Ectodermal cell (in vitro differentiated cells): ENCODE measurements around the gene DUS3L.

Experiments used
- H3K27ac ChIP-seq: 2 replicates; pipeline ENCODE4 v1.7.0; 2013; ENCODE audit warnings: mild to moderate bottlenecking, low read depth, low read length; ENCODE audit not compliant: insufficient read depth, poor library complexity, severe bottlenecking
- H3K27me3 ChIP-seq: 2 replicates; pipeline ENCODE4 v1.7.0; 2013; ENCODE audit warnings: mild to moderate bottlenecking, low read length; ENCODE audit not compliant: insufficient read depth, control insufficient read depth, poor library complexity, severe bottlenecking
- H3K36me3 ChIP-seq: one replicate; pipeline ENCODE4 v1.7.0; 2013; ENCODE audit warnings: low read length; ENCODE audit not compliant: control insufficient read depth, insufficient read depth
- H3K4me1 ChIP-seq: one replicate; pipeline ENCODE4 v1.7.0; 2013; ENCODE audit warnings: low read length; ENCODE audit not compliant: control insufficient read depth, insufficient read depth
- H3K4me3 ChIP-seq: 2 replicates; pipeline ENCODE4 v1.7.0; 2013; ENCODE audit warnings: low read depth, low read length, control low read depth; ENCODE audit not compliant: insufficient read depth
- H3K9me3 ChIP-seq: 2 replicates; pipeline ENCODE4 v1.7.0; 2013; ENCODE audit warnings: mild to moderate bottlenecking, low read length, moderate library complexity; ENCODE audit not compliant: control insufficient read depth
- WGBS, 2 experiments: methylation state at CpG; one replicate each; pipeline ENCODE4 v1.1.7; 2013; ENCODE audit warnings: missing lambda C conversion rate in 2 of 2; 5-methylcytosine and 5-hydroxymethylcytosine counted together

The DUS3L gene

GRCh38 chr19:5798244-5798643 lies 7.3 kb upstream of the DUS3L start:
- H3K4me1 ChIP-seq, result no peaks in the 10 kb centered on the region
- H3K27ac ChIP-seq, result no peak overlapping the region
- 89 to 94% methylated on average over 8 of the region's 8 CpGs for WGBS, 2 experiments
- peaks cover 5% of the 10 kb centered on the region for H3K27me3 ChIP-seq
- H3K9me3 ChIP-seq, result no peaks in the 10 kb centered on the region
- no peaks in the 10 kb centered on the region for H3K36me3 ChIP-seq
- no peak overlapping the region for H3K4me3 ChIP-seq

GRCh38 chr19:5795382-5795919 lies 4.5 kb upstream of the DUS3L start:
- no peaks in the 10 kb centered on the region for H3K27me3 ChIP-seq
- no peaks in the 10 kb centered on the region for H3K36me3 ChIP-seq
- H3K27ac ChIP-seq, result no peak overlapping the region
- H3K4me3 ChIP-seq, result no peak overlapping the region
- H3K9me3 ChIP-seq, result no peaks in the 10 kb centered on the region
- no peaks in the 10 kb centered on the region for H3K4me1 ChIP-seq
- WGBS, 2 experiments, result 88 to 89% methylated on average over 7 of the region's 7 CpGs

- no peaks in the 10 kb centered on the region for H3K27me3 ChIP-seq
- no peak overlapping the region for H3K27ac ChIP-seq
- no peaks in the 10 kb centered on the region for H3K9me3 ChIP-seq
- no peak overlapping the region for H3K4me3 ChIP-seq
- H3K4me1 ChIP-seq, result no peaks in the 10 kb centered on the region
- 90 to 92% methylated on average over 3 of the region's 3 CpGs for WGBS, 2 experiments
- H3K36me3 ChIP-seq, result peaks cover 13% of the 10 kb centered on the region
Observed at GRCh38 chr19:5793188-5793587, 2.2 kb upstream of the DUS3L start.

DNA sequence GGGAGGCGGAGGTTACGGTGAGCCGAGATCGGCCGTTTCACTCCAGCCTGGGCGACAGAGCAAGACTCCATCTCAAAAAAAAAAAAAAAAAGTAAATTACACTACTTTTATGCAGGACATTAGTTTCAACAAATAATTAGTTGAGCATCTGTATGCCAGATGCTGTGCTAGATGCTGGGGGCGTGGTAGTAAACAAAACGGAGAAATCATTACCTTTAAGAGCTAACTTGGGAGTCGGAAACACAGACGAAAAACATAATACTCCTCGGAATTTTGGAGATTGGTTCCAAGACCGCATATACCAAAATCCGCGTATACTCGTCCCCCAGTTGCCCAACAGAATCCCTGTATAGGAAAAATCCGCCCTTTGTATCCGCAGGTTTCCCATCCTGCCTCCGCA lies 1.3 kb upstream of the DUS3L start:
- Histone ChIP-seq H3K4me1 (no peaks in the 10 kb centered on the region), H3K9me3 (no peaks in the 10 kb centered on the region), H3K27ac (no peak overlapping the region), H3K27me3 (no peaks in the 10 kb centered on the region), H3K4me3 (no peak overlapping the region), H3K36me3 (peaks cover 23% of the 10 kb centered on the region)
- WGBS, 2 experiments, result 93 to 96% methylated on average over 18 of the region's 18 CpGs

DNA sequence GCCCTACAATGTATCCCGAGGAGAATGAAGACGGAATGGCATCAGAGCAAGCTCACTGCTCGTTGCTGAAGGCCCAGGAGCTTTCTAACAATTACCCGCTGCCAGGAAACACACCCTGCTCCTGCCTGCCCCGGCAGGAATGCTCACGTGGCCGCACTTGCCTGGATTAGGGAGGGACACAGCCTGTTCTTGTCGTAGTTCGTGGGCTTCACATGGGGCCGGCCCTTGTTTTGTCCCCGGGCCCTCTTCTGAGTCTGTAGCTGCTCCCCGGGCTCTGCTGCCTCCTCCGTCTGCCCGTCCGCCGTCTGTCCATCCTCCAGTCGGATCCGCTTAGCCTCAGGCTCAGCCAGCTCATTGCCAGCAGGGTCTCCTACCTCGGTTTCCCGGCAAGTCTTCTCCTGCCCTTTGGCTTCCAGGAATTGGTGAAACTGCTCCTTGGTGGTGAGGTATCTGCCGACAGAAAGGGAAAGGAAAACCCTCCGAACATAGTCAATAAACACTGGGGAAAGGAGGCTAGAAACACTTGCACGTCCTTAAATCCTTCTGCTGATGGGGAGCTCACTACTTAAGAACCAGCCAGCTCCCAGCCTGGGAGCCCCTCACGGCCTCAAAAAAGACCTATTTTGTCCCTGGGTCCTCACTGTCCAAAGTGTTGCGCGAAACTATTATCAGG lies 941 bp downstream of the DUS3L start:
- WGBS, 2 experiments, result 85% methylated on average over 26 of the region's 26 CpGs
- H3K27ac ChIP-seq, result no peak overlapping the region
- no peaks in the 10 kb centered on the region for H3K9me3 ChIP-seq
- H3K4me1 ChIP-seq, result no peaks in the 10 kb centered on the region
- H3K27me3 ChIP-seq, result no peaks in the 10 kb centered on the region
- peak overlapping the region; percentile 76 for H3K4me3 ChIP-seq
- peaks cover 38% of the 10 kb centered on the region for H3K36me3 ChIP-seq

- Histone ChIP-seq H3K27me3 (no peaks in the 10 kb centered on the region), H3K4me1 (no peaks in the 10 kb centered on the region), H3K9me3 (no peaks in the 10 kb centered on the region), H3K36me3 (peaks cover 38% of the 10 kb centered on the region), H3K4me3 (no peak overlapping the region), H3K27ac (no peak overlapping the region)
- 95 to 96% methylated on average over 39 of the region's 39 CpGs for WGBS, 2 experiments
Observed at GRCh38 chr19:5789351-5789761, 1.6 kb downstream of the DUS3L start.

DNA sequence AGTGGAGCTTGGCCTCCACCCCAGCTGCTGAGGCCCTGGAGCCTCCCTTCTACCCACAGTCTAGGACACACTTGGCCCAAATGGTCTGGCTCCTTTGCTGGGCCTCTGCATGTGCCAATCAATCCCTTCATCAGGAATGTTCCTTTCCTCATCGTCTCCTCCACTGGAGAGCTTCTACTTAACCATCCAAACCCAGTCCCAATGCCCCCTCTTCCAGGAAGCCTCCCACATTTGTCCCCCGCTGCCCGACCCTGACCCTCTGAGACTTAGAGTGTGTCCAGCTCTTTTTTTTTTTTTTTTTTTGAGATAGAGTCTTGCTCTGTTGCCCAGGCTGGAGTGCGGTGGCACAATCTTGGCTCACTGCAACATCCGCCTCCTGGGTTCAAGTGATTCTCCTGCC lies 2.5 kb downstream of the DUS3L start:
- no peaks in the 10 kb centered on the region for H3K27me3 ChIP-seq
- H3K36me3 ChIP-seq, result peaks cover 38% of the 10 kb centered on the region
- H3K9me3 ChIP-seq, result no peaks in the 10 kb centered on the region
- WGBS, 2 experiments, result 89 to 97% methylated on average over 5 of the region's 5 CpGs
- no peak overlapping the region for H3K4me3 ChIP-seq
- no peaks in the 10 kb centered on the region for H3K4me1 ChIP-seq
- no peak overlapping the region for H3K27ac ChIP-seq

GRCh38 chr19:5787409-5788182 lies 3.4 kb downstream of the DUS3L start:
- Histone ChIP-seq H3K4me1 (no peaks in the 10 kb centered on the region), H3K27ac (no peak overlapping the region), H3K9me3 (no peaks in the 10 kb centered on the region), H3K36me3 (peaks cover 38% of the 10 kb centered on the region), H3K4me3 (no peak overlapping the region), H3K27me3 (no peaks in the 10 kb centered on the region)
- WGBS, 2 experiments, result 95% methylated on average over 39 of the region's 39 CpGs

- H3K9me3 ChIP-seq, result no peaks in the 10 kb centered on the region
- no peak overlapping the region for H3K27ac ChIP-seq
- H3K4me3 ChIP-seq, result no peak overlapping the region
- no peaks in the 10 kb centered on the region for H3K27me3 ChIP-seq
- 95 to 96% methylated on average over 44 of the region's 44 CpGs for WGBS, 2 experiments
- H3K36me3 ChIP-seq, result peaks cover 38% of the 10 kb centered on the region
- H3K4me1 ChIP-seq, result no peaks in the 10 kb centered on the region
Observed at GRCh38 chr19:5786593-5787408, 4.2 kb downstream of the DUS3L start.

DNA sequence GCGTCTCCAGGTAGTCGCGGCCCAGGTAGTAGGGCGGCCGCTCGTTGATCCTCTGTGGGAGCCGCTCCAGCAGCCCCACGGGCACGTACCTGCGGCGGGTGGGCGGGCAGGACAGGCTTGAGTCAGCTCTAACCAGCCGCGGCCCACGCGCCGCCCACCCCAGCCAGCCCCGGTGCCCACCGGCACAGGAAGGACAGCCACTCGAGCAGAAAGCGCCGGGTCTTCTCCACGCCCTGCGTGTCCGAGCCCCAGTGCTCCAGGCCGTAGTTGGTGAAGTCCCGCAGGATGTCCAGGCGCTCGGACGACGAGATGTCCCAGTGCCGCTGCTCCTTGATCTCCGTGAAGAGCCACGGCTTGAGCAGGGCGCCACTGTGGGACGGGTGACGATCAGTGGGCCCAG lies 5.5 kb downstream of the DUS3L start:
- 96% methylated on average over 37 of the region's 37 CpGs for WGBS, 2 experiments
- Histone ChIP-seq H3K9me3 (no peaks in the 10 kb centered on the region), H3K4me1 (no peaks in the 10 kb centered on the region), H3K36me3 (peaks cover 38% of the 10 kb centered on the region), H3K27me3 (no peaks in the 10 kb centered on the region), H3K27ac (no peak overlapping the region), H3K4me3 (no peak overlapping the region)
